H9 (cell line): Measurements from ENCODE around the gene BHLHE41. TPM values are rescaled to one million over a fixed set of nuclear protein-coding genes. Genes with fewer than 3 reads are reported as not detected.

Experiments used
- DNase-seq: peaks from one replicate; pipeline ENCODE4 v3.0.0-alpha.2; 2017
- H2AFZ ChIP-seq: one replicate; pipeline ENCODE4 v1.6.1; 2013; ENCODE audit warnings: mild to moderate bottlenecking, low read length, control low read depth, moderate library complexity
- H2AK5ac ChIP-seq: 2 replicates; pipeline ENCODE4 v1.6.1; 2013; ENCODE audit warnings: low read length, control low read depth, mixed read lengths; ENCODE audit not compliant: insufficient read length
- H2BK120ac ChIP-seq: one replicate; pipeline ENCODE4 v1.6.1; 2013; ENCODE audit warnings: low read depth, mild to moderate bottlenecking, low read length, control low read depth, inconsistent platforms; ENCODE audit not compliant: poor library complexity, severe bottlenecking
- H2BK12ac ChIP-seq: 2 replicates; pipeline ENCODE4 v1.6.1; 2013; ENCODE audit warnings: low read length, control low read depth, mixed read lengths, low read depth; ENCODE audit not compliant: insufficient read length
- H2BK15ac ChIP-seq: 2 replicates; pipeline ENCODE4 v1.6.1; 2013; ENCODE audit warnings: low read depth, low read length, control low read depth
- H2BK20ac ChIP-seq: one replicate; pipeline ENCODE4 v1.6.1; 2013; ENCODE audit warnings: low read depth, mild to moderate bottlenecking, low read length, control low read depth, inconsistent platforms; ENCODE audit not compliant: poor library complexity, severe bottlenecking
- H2BK5ac ChIP-seq: 2 replicates; pipeline ENCODE4 v1.6.1; 2013; ENCODE audit warnings: low read length, control low read depth, mixed read lengths; ENCODE audit not compliant: insufficient read length
- H3K14ac ChIP-seq: 2 replicates; pipeline ENCODE4 v1.6.1; 2013; ENCODE audit warnings: low read length, control low read depth; ENCODE audit not compliant: insufficient read depth
- H3K18ac ChIP-seq: 2 replicates; pipeline ENCODE4 v1.6.1; 2013; ENCODE audit warnings: low read depth, mild to moderate bottlenecking, mixed read lengths, low read length, control low read depth; ENCODE audit not compliant: insufficient read length
- H3K23ac ChIP-seq: 2 replicates; pipeline ENCODE4 v1.6.1; 2013; ENCODE audit warnings: low read length, control low read depth, mixed read lengths, low read depth; ENCODE audit not compliant: insufficient read length
- H3K23me2 ChIP-seq: 2 replicates; pipeline ENCODE4 v1.6.1; 2013; ENCODE audit warnings: low read depth, mild to moderate bottlenecking, mixed read lengths, low read length, control low read depth; ENCODE audit not compliant: insufficient read length, poor library complexity, severe bottlenecking
- H3K27ac ChIP-seq: 2 replicates; pipeline ENCODE4 v1.5.1; 2013; ENCODE audit warnings: low read length, control low read depth, mixed read lengths, low read depth; ENCODE audit not compliant: insufficient read length
- H3K27me3 ChIP-seq: 2 replicates; pipeline ENCODE4 v1.6.1; 2013; ENCODE audit warnings: low read length, control low read depth, inconsistent platforms; ENCODE audit not compliant: insufficient read depth
- H3K4ac ChIP-seq: 2 replicates; pipeline ENCODE4 v1.6.1; 2013; ENCODE audit warnings: low read depth, mild to moderate bottlenecking, control low read depth, inconsistent platforms, low read length, moderate library complexity
- H3K4me1 ChIP-seq: 2 replicates; pipeline ENCODE4 v1.6.1; 2013; ENCODE audit warnings: low read length, control low read depth, inconsistent platforms; ENCODE audit not compliant: insufficient read depth
- H3K4me2 ChIP-seq: 2 replicates; pipeline ENCODE4 v1.6.1; 2013; ENCODE audit warnings: low read length, control low read depth, mixed read lengths; ENCODE audit not compliant: insufficient read length, insufficient read depth
- H3K56ac ChIP-seq: 2 replicates; pipeline ENCODE4 v1.6.1; 2013; ENCODE audit warnings: low read depth, mild to moderate bottlenecking, mixed read lengths, low read length, control low read depth; ENCODE audit not compliant: insufficient read length
- H3K79me1 ChIP-seq: 2 replicates; pipeline ENCODE4 v1.6.1; 2013; ENCODE audit warnings: low read depth, mild to moderate bottlenecking, moderate library complexity, low read length, control low read depth, inconsistent platforms; ENCODE audit not compliant: insufficient read depth, poor library complexity, severe bottlenecking
- H3K79me2 ChIP-seq: 2 replicates; pipeline ENCODE4 v1.6.1; 2013; ENCODE audit warnings: low read length, control low read depth, inconsistent platforms; ENCODE audit not compliant: insufficient read depth
- H3K9ac ChIP-seq: 2 replicates; pipeline ENCODE4 v1.6.1; 2013; ENCODE audit warnings: low read length, control low read depth, mixed read lengths; ENCODE audit not compliant: insufficient read length; ENCODE audit errors: extremely low read depth
- H3K9me3 ChIP-seq: one replicate; pipeline ENCODE4 v1.6.1; 2013; ENCODE audit warnings: low read depth, low read length, inconsistent platforms; ENCODE audit not compliant: control insufficient read depth
- H3T11ph ChIP-seq: one replicate; pipeline ENCODE4 v1.6.1; 2013; ENCODE audit warnings: mild to moderate bottlenecking, low read length, control low read depth, inconsistent platforms
- H4K20me1 ChIP-seq: one replicate; pipeline ENCODE4 v1.6.1; 2013; ENCODE audit not compliant: control insufficient read depth, insufficient read length, insufficient read depth
- H4K5ac ChIP-seq: 2 replicates; pipeline ENCODE4 v1.6.1; 2013; ENCODE audit warnings: low read depth, mild to moderate bottlenecking, mixed read lengths, low read length, control low read depth; ENCODE audit not compliant: insufficient read length
- H4K8ac ChIP-seq: replicated peaks from 2 replicates; pipeline ENCODE4 v1.6.1; 2013; ENCODE audit warnings: low read length, control low read depth, mixed read lengths, low read depth; ENCODE audit not compliant: insufficient read length
- H4K91ac ChIP-seq: 2 replicates; pipeline ENCODE4 v1.6.1; 2013; ENCODE audit warnings: low read depth, mild to moderate bottlenecking, moderate library complexity, mixed read lengths, low read length, control low read depth; ENCODE audit not compliant: insufficient read length
- H3K27ac Mint-ChIP-seq, 3 experiments: 2 replicates in 2 of 3; 3 replicates in 1 of 3; pipeline ENCODE4 v1.8.0; 2020 to 2021; ENCODE audit warnings: mixed read lengths in 3 of 3, mild to moderate bottlenecking in 1 of 3, moderate library complexity in 1 of 3
- H3K27me3 Mint-ChIP-seq: 2 replicates; pipeline ENCODE4 v1.8.0; 2021; ENCODE audit warnings: low read depth, mild to moderate bottlenecking, moderate library complexity, mixed read lengths
- H3K36me3 Mint-ChIP-seq, 3 experiments: 2 replicates in 2 of 3; 3 replicates in 1 of 3; pipeline ENCODE4 v1.8.0; 2020 to 2021; ENCODE audit warnings: low read depth in 3 of 3, mixed read lengths in 3 of 3; ENCODE audit not compliant: insufficient read depth in 1 of 3
- H3K4me1 Mint-ChIP-seq, 2 experiments: 2 replicates each; pipeline ENCODE4 v1.8.0; 2020; ENCODE audit warnings: mixed read lengths in 2 of 2
- H3K4me3 Mint-ChIP-seq, 2 experiments: 2 replicates in 1 of 2; 3 replicates in 1 of 2; pipeline ENCODE4 v1.8.0; 2020 to 2021; ENCODE audit warnings: mild to moderate bottlenecking in 2 of 2, mixed read lengths in 2 of 2, moderate library complexity in 1 of 2
- H3K9me3 Mint-ChIP-seq, 2 experiments: 2 replicates in 1 of 2; 3 replicates in 1 of 2; pipeline ENCODE4 v1.8.0; 2020; ENCODE audit warnings: mild to moderate bottlenecking in 2 of 2, mixed read lengths in 2 of 2, moderate library complexity in 1 of 2
- CTCF ChIP-seq: fragments of 200-600 bp; sonication (generic); conservative IDR thresholded peaks from 3 replicates; pipeline ENCODE4 v1.8.0; 2021; ENCODE audit warnings: antibody characterized with exemption, mild to moderate bottlenecking
- WGBS: extraction: QIAGEN DNeasy Blood & Tissue Kit; methylation state at CpG from one replicate; pipeline ENCODE4 v1.1.7; 2013; ENCODE audit warnings: missing lambda C conversion rate, low lambda C conversion rate, mixed read lengths; ENCODE audit not compliant: insufficient read length; ENCODE audit errors: extremely low coverage; 5-methylcytosine and 5-hydroxymethylcytosine counted together
- total RNA-seq: library from RNA; stranded (reverse); gene quantifications from 2 replicates; pipeline ENCODE4 v1.2.1, GENCODE V29; 2021

Gene BHLHE41
- total RNA-seq, 1 experiment from 2014 or later = 0.33 TPM

GRCh38 chr12:26112232-26112631, 12.6 kb downstream of the BHLHE41 start:
- no peaks in the 10 kb centered on the region for H3K79me1 ChIP-seq
- Mint-ChIP-seq H3K27me3 (peaks cover 60% of the 10 kb centered on the region), H3K4me1 (peaks cover 46 to 58% of the 10 kb centered on the region in 2 experiments), H3K9me3 (no peaks in the 10 kb centered on the region), H3K27ac (peak overlapping the region in 2 of 3 experiments; percentile 56 to 76; a peak in 3 of 7 replicates), H3K4me3 (peak overlapping the region; percentile 69 to 87; a peak in 4 of 5 replicates), H3K36me3 (no peaks in the 10 kb centered on the region; a peak in 1 of 7 replicates)
- H3K4me2 ChIP-seq = peak overlapping the region; percentile 33
- no peak overlapping the region for H3K9ac ChIP-seq
- DNase-seq = no peak
- H2BK12ac ChIP-seq = no peak overlapping the region
- H3K27me3 ChIP-seq = peaks cover 6% of the 10 kb centered on the region; the same call in 1 of the 2 replicates
- H2BK5ac ChIP-seq = no peak overlapping the region
- no peak overlapping the region for H2AK5ac ChIP-seq
- no peak overlapping the region for H3K23ac ChIP-seq
- H2BK15ac ChIP-seq = no peak overlapping the region
- no peaks in the 10 kb centered on the region for H3K79me2 ChIP-seq
- no peak overlapping the region for H3K27ac ChIP-seq
- H4K8ac ChIP-seq = no peak overlapping the region
- no peaks in the 10 kb centered on the region for H3K9me3 ChIP-seq
- no peak for TF ChIP-seq CTCF
- H3K4me1 ChIP-seq = peaks cover 4% of the 10 kb centered on the region; the same call in 1 of the 2 replicates
- no peak overlapping the region for H2AFZ ChIP-seq
- no peaks in the 10 kb centered on the region for H4K20me1 ChIP-seq
- H3K14ac ChIP-seq = no peak overlapping the region
- H4K5ac ChIP-seq = no peak overlapping the region
- H3K4ac ChIP-seq = no peak overlapping the region
- no peak overlapping the region for H3K18ac ChIP-seq
- H4K91ac ChIP-seq = no peak overlapping the region
- H3K23me2 ChIP-seq = peaks cover 7% of the 10 kb centered on the region
- H3T11ph ChIP-seq = no peak overlapping the region
- no peak overlapping the region for H3K56ac ChIP-seq
- no CpG with 5 or more reads among the region's 6 CpGs for WGBS
- no peak overlapping the region for H2BK20ac ChIP-seq
- no peak overlapping the region for H2BK120ac ChIP-seq
